Thymus (tissue), 11 donors: Measurements from ENCODE around the gene DCLK1. TPM values are rescaled to one million over a fixed set of nuclear protein-coding genes. Genes with fewer than 3 reads are reported as not detected.

Experiments
- DNase-seq, 9 donors: peaks; one replicate each; pipeline ENCODE4 v3.0.0-alpha.2; 2013; ENCODE audit warnings: low spot score in 9 of 9, low read depth in 6 of 9, missing footprints in 1 of 9
- H3K27ac ChIP-seq, 2 donors: one replicate each; pipeline ENCODE4 v1.5.1; 2013; ENCODE audit warnings: control low read depth in 1 of 2, low read depth in 1 of 2, low read length in 1 of 2, mild to moderate bottlenecking in 1 of 2, moderate library complexity in 1 of 2
- H3K27me3 ChIP-seq, 2 donors: one replicate each; pipeline ENCODE4 v1.5.1; 2013; ENCODE audit warnings: low read length in 1 of 2; ENCODE audit not compliant: control insufficient read depth in 2 of 2, insufficient read depth in 1 of 2
- H3K36me3 ChIP-seq, 2 donors: one replicate each; pipeline ENCODE4 v1.5.1; 2013; ENCODE audit warnings: low read length in 1 of 2, mild to moderate bottlenecking in 1 of 2, moderate library complexity in 1 of 2; ENCODE audit not compliant: control insufficient read depth in 2 of 2, insufficient read depth in 2 of 2
- H3K4me1 ChIP-seq, 2 donors: one replicate each; pipeline ENCODE4 v1.5.1; 2013; ENCODE audit warnings: low read length in 2 of 2; ENCODE audit not compliant: control insufficient read depth in 2 of 2, insufficient read depth in 2 of 2
- H3K4me3 ChIP-seq, 2 donors: one replicate each; pipeline ENCODE4 v1.5.1; 2013; ENCODE audit warnings: low read length in 2 of 2, control low read depth in 1 of 2, mild to moderate bottlenecking in 1 of 2
- H3K9me3 ChIP-seq, 2 donors: one replicate each; pipeline ENCODE4 v1.5.1; 2013; ENCODE audit warnings: low read length in 1 of 2, mild to moderate bottlenecking in 1 of 2; ENCODE audit not compliant: control insufficient read depth in 2 of 2, insufficient read depth in 1 of 2
- WGBS: extraction: QIAGEN DNeasy Blood & Tissue Kit; methylation state at CpG from one replicate; pipeline ENCODE4 v1.1.7; 2013; 5-methylcytosine and 5-hydroxymethylcytosine counted together
- polyA plus RNA-seq: library from polyadenylated mRNA; stranded (reverse); fragments of 200-250 nt; gene quantifications from one replicate; pipeline ENCODE4 v1.2.3, GENCODE V29; 2013
- total RNA-seq: library from RNA; stranded (reverse); fragments of 120-200 nt; gene quantifications from one replicate; pipeline ENCODE4 v1.2.4, GENCODE V29; 2013
- donor health status: healthy.

Gene DCLK1
- total and polyA plus RNA-seq, 2 donors: 2.5 to 2.9 TPM

- Histone ChIP-seq H3K9me3 (no peaks in the 10 kb centered on the region), H3K36me3 (no peaks in the 10 kb centered on the region), H3K4me1 (no peaks in the 10 kb centered on the region), H3K27me3 (no peaks in the 10 kb centered on the region), H3K4me3 (no peak overlapping the region), H3K27ac (no peak overlapping the region)
- DNase-seq: no peak
- WGBS: 94% methylated on average over 8 of the region's 8 CpGs
These were observed 306.4 kb downstream of the DCLK1 start for GRCh38 chr13:35824825-35825224.

- Histone ChIP-seq H3K36me3 (no peaks in the 10 kb centered on the region), H3K4me3 (no peak overlapping the region), H3K27me3 (no peaks in the 10 kb centered on the region), H3K27ac (no peak overlapping the region), H3K9me3 (no peaks in the 10 kb centered on the region), H3K4me1 (no peaks in the 10 kb centered on the region)
- WGBS: 95% methylated on average over 12 of the region's 12 CpGs
- no peak for DNase-seq
These were observed 306.8 kb downstream of the DCLK1 start for GRCh38 chr13:35824395-35824794.

GRCh38 chr13:35822666-35823065 lies 308.5 kb downstream of the DCLK1 start:
- no peak overlapping the region for H3K27ac ChIP-seq
- H3K4me3 ChIP-seq: no peak overlapping the region
- no peak for DNase-seq
- no peaks in the 10 kb centered on the region for H3K4me1 ChIP-seq
- H3K27me3 ChIP-seq: no peaks in the 10 kb centered on the region
- H3K36me3 ChIP-seq: no peaks in the 10 kb centered on the region
- H3K9me3 ChIP-seq: no peaks in the 10 kb centered on the region
- WGBS: 91% methylated on average over 7 of the region's 7 CpGs

- H3K4me3 ChIP-seq: no peak overlapping the region
- H3K9me3 ChIP-seq: no peaks in the 10 kb centered on the region
- no peak overlapping the region for H3K27ac ChIP-seq
- H3K27me3 ChIP-seq: no peaks in the 10 kb centered on the region
- H3K36me3 ChIP-seq: no peaks in the 10 kb centered on the region
- 79% methylated on average over 3 of the region's 3 CpGs for WGBS
- DNase-seq: peak in 1 of 9 donors; percentile 4
- no peaks in the 10 kb centered on the region for H3K4me1 ChIP-seq
These were observed 312.5 kb downstream of the DCLK1 start for GRCh38 chr13:35818633-35819067.

GRCh38 chr13:35817642-35818607 lies 313.3 kb downstream of the DCLK1 start:
- Histone ChIP-seq H3K4me1 (no peaks in the 10 kb centered on the region), H3K9me3 (no peaks in the 10 kb centered on the region), H3K27ac (no peak overlapping the region), H3K4me3 (no peak overlapping the region), H3K36me3 (no peaks in the 10 kb centered on the region), H3K27me3 (no peaks in the 10 kb centered on the region)
- 80% methylated on average over 5 of the region's 5 CpGs for WGBS
- DNase-seq: no peak

- no peaks in the 10 kb centered on the region for H3K4me1 ChIP-seq
- H3K27me3 ChIP-seq: no peaks in the 10 kb centered on the region
- no peak for DNase-seq
- no peak overlapping the region for H3K27ac ChIP-seq
- H3K4me3 ChIP-seq: no peak overlapping the region
- WGBS: 90% methylated on average over 1 of the region's 1 CpG
- no peaks in the 10 kb centered on the region for H3K36me3 ChIP-seq
- H3K9me3 ChIP-seq: no peaks in the 10 kb centered on the region
These were observed 316.6 kb downstream of the DCLK1 start for GRCh38 chr13:35814605-35815011.

GRCh38 chr13:35812736-35813135 lies 318.4 kb downstream of the DCLK1 start:
- 85% methylated on average over 6 of the region's 6 CpGs for WGBS

GRCh38 chr13:35810321-35810720 lies 320.9 kb downstream of the DCLK1 start:
- no peaks in the 10 kb centered on the region for H3K27me3 ChIP-seq
- WGBS: 96% methylated on average over 4 of the region's 4 CpGs
- no peak for DNase-seq

More at GRCh38 chr13:35812736-35813135, 318.4 kb downstream of the DCLK1 start:
- Histone ChIP-seq H3K9me3 (no peaks in the 10 kb centered on the region), H3K4me1 (no peaks in the 10 kb centered on the region), H3K27ac (no peak overlapping the region), H3K27me3 (no peaks in the 10 kb centered on the region), H3K4me3 (no peak overlapping the region), H3K36me3 (no peaks in the 10 kb centered on the region)
- no peak for DNase-seq

GRCh38 chr13:35808846-35809245 lies 322.3 kb downstream of the DCLK1 start:
- Histone ChIP-seq H3K27me3 (no peaks in the 10 kb centered on the region), H3K36me3 (no peaks in the 10 kb centered on the region), H3K4me3 (no peak overlapping the region), H3K27ac (no peak overlapping the region), H3K9me3 (no peaks in the 10 kb centered on the region), H3K4me1 (no peaks in the 10 kb centered on the region)
- WGBS: 92% methylated on average over 6 of the region's 6 CpGs
- no peak for DNase-seq

More at GRCh38 chr13:35810321-35810720, 320.9 kb downstream of the DCLK1 start:
- Histone ChIP-seq H3K9me3 (no peaks in the 10 kb centered on the region), H3K4me3 (no peak overlapping the region), H3K36me3 (no peaks in the 10 kb centered on the region), H3K27ac (no peak overlapping the region), H3K4me1 (no peaks in the 10 kb centered on the region)
